Measurements from ENCODE around the gene ARHGAP45.
"Not testable (repeated sequence)": the region's sequence is repeated elsewhere in the genome, so short reads cannot be mapped to it uniquely, and the experiment has no call there.

ARHGAP45 gene, protein sequence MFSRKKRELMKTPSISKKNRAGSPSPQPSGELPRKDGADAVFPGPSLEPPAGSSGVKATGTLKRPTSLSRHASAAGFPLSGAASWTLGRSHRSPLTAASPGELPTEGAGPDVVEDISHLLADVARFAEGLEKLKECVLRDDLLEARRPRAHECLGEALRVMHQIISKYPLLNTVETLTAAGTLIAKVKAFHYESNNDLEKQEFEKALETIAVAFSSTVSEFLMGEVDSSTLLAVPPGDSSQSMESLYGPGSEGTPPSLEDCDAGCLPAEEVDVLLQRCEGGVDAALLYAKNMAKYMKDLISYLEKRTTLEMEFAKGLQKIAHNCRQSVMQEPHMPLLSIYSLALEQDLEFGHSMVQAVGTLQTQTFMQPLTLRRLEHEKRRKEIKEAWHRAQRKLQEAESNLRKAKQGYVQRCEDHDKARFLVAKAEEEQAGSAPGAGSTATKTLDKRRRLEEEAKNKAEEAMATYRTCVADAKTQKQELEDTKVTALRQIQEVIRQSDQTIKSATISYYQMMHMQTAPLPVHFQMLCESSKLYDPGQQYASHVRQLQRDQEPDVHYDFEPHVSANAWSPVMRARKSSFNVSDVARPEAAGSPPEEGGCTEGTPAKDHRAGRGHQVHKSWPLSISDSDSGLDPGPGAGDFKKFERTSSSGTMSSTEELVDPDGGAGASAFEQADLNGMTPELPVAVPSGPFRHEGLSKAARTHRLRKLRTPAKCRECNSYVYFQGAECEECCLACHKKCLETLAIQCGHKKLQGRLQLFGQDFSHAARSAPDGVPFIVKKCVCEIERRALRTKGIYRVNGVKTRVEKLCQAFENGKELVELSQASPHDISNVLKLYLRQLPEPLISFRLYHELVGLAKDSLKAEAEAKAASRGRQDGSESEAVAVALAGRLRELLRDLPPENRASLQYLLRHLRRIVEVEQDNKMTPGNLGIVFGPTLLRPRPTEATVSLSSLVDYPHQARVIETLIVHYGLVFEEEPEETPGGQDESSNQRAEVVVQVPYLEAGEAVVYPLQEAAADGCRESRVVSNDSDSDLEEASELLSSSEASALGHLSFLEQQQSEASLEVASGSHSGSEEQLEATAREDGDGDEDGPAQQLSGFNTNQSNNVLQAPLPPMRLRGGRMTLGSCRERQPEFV

DNA sequence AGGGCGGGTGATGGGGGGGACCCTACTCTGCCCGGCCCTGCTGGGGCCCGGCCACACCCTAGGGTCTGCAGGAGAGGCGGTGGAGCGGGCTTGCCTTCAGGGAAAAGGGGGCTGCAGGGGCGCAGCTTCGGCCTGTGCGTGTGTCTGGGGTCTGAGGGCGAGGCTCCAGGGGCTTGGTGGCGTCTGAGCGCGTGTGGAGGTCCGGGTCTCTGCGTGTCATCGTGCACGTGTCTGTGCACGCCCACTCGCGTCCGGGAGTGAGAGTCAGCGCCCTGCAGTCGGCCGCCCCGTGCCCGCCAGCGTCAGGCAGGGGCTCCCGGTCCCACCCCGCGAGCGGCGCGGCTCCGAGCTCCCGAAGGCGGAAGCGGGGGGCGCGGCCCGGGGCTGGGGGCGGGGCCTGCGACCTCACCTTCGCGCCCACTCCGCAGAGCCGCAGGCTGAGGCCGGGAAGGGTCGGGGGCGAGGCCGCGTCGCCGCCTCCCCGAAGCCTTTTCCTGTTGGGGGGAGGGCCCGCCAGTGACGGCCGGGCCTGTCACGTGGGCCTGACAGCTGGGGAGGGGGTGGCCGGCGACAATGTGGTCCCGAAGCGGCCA, at the start of gene ARHGAP45:
TSS of gene ARHGAP45 (plus strand) at position 420 of the 593 bp plus-strand sequence. CDS start 239 bp downstream, outside the sequence.
- DNase-seq = no peak

DNA sequence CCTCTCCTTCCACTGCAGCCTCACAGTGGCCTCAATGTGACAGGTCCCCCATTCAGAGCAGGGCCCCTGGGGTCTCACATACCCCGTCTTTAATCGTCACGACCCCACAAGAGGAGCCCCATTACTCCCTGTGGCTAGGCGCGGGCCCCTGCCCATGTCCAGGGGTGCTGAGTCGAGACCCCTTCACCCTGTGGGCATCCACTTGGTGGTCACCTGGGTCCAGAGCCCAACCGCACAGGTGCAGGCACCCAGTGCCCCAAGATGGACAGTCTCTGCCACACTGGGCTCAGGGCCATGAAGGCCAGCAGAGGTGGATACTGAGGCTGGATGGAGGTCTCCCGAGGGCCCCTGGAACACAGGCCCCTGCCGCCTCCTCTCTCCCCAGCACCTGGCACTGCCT, 49.1 kb upstream of the ARHGAP45 start:
- DNase-seq = no peak

DNA sequence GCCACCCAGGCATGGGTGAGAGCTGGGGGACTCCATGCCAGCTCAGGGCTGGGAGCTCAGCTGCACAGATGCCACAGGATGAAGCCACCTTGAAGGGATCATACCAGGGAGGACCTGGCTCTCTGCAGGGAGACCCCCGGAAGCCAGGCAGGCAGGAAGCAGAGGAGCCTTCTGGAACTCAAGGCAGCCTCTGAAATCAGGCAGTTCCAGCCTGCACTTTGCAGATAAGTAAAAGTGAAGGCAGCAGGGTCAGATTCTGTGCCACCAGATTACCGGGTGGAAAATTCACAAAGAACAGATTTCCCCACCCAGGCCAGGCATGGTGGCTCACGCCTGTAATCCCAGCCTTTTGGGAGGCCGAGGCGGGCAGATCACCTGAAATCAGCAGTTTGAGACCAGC, 48.6 kb upstream of the ARHGAP45 start:
- DNase-seq = no peak

DNA sequence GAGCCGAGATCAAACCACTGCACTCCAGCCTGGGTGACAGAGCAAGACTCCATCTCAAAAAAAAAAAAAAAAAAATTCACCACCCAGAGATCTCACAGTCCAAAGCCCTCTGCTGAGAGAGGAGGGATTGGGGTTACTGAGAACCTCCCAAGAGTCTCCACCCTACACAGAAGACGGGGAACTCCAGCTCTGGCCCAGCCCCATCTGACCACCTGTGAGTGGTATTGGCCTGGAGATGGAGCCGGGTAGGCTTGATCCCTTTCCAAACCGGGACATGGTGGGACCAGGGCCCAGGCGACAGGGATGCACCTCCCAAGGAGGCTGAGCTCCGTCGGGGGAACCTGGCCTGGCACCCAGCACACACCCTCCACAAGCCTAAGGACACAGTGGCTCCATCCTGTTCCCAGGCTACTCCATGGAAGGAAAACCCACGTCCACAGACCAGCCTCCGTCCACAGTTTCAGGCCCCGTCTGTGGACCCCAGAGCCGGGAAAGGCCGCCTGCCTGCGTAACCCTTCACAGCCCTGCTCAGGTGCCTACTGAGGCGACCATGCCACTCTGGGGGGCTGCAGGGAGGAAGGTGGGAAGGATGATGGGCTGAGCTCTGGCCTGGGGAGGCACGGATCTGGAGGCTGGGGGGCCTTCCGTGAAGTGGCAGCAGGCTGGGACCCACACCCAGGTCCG, 47.9 kb upstream of the ARHGAP45 start:
- DNase-seq = no peak

DNA sequence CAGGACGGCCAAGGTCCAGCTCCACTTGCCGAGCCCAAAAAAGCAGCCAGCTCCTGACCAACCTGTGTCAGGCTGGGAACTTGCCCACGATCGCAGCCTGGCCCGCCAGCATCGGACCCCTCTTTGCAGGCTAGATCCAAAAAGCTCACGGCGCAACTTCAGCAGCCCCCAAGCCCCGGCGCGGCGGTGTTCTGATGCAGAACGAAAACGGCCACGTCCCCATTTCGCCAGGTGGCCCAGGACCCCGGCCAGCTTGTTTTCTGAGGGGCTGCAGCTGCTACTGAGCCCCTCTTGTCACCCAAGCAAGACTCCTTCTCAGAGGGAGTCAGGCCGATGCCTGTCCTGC, 47.4 kb upstream of the ARHGAP45 start:
- no peak for DNase-seq

DNA sequence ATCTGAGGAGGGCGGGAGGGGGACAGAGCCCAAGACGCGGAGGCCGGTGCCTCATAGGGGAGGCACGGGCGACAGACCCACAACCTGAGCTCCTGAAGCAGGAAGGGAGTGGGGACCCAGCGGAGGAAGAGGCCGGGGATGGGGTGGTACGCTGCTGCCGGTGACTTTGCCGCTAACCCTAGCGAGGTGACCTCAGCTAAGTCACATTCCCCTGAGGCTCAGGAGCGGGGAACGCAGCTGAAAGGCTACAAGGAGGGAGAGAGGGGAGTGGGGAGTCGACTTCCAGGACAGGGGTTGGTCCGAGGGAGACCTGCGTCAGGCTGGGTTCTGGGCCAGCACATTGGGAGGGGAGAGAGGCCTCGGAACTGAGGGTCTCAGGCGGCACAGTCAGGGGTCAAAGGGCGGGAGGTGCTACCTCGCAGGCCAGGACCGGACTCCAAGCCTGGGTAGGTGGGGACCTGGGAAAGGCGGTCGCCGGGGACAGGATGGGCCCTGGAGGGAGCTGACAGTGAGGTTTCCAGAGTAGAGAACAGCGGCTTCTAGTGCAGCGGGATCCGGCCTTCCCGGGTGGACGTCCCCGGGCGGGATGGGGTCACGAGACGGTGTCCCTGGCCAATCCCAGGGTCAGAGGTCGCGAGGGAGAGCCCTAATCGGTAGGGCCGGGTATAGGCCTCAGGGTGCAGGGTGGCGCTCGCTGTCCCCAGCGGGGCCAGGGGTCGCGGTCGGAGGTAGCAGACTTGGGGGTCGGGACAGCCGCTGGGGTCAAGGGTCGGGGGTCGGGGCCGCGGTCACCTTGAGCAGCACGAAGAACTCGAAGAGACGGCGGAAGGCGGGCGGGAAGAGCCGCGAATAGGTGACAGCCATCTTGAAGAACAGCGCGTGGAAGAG, 46.7 kb upstream of the ARHGAP45 start:
- DNase-seq = no peak

DNA sequence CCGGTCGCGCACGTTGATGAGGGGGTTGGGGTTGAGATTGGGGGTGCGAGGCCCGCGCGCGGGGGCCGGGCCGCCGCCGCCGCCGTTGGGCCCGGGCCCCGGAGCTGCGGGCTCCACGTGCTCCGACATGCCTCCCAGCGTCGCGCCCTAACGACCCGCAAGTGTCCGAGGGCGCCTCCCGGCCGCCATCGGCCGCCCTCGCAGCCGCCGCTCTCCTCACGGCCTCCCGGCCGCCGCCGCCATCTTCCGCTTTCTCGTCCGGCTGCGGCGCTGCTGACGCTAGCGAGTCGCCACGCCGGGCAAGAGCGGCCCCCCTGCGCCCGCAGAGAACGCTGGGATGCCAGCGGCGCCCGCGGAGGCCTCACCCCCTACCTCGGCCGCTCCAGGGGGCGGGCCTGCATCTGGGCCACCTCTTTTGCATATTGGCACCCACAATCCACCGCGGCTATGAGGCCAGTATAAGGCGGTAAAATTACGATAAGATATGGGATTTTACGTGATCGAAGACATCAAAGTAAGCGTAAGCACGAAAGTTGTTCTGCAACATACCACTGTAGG, 46.0 kb upstream of the ARHGAP45 start, which contains the start of gene TMEM259:
TSS of gene TMEM259 (minus strand) at position 256 of the 558 bp plus-strand sequence. CDS start at position 129, 127 bp downstream.
- peak; percentile 96 for DNase-seq

DNA sequence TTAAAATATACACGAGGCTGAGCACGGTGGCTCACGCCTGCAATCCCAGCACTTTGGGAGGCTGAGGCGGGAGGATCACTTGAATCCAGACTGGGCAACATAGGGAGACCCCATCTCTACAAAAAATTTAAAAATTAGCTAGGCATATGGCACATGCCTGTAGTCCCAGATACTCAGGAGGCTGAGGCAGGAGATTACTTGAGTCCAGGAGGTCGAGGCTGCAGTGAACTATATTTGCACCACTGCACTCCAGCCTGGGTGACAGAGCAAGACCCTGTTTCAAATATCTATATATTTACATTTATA, 43.1 kb upstream of the ARHGAP45 start:
- DNase-seq = not testable (repeated sequence)

DNA sequence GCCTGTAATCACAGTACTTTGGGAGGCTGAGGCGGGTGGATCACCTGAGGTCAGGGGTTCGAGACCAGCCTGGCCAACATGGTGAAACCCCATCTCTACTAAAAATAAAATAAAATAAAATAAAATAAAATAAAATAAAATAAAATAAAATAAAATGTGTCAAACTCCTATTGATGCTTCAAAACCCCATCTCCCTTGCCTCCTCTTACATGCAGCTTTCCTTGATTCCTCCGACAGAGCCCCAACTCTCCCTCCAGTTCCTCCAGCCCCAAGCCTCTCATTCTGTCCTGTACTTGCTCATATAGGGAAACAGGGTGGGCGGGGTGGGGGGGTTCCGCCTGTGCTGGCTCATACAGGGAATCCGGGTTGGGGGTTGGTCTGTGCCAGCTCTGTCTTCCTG, 41.9 kb upstream of the ARHGAP45 start:
- not testable (repeated sequence) for DNase-seq

DNA sequence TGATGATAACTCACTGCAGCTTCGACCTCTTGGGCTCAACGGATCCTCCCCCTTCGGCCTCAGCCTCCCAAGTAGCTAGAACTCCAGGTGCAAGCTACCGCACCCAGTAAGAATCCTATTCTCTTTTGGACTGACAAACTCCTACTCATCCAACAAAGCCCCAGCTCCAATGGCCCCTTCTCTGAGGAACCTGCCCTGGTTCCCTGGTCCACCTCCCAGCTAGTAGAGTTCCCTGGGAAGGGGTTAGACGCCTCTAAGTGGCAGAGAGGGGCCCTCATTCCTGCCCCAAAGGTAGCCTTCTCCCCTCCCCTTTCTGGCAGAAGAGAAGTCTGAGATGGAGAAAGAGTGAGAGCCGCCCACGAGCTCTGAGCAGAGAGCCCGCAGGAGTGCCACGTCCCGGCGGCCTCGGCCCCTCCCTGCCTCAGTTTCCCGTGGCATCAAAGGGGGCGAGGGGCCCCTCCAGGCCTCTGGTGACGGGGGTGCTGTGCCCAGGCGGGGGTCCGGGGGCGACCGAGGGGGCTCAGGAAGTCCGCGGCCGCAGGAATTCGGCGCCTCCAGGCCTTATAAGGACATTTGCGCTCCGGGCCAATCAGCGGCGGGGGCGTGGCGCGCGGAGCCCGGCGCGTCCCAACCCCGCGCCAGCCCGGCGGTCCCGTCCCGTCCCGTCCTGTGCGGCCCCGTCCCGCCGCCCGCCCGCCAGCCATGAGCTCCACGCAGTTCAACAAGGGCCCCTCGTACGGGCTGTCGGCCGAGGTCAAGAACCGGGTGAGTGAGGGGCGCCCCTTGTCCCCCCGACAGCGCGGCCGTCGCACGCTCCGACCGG, 40.8 kb upstream of the ARHGAP45 start, which contains the start of gene CNN2:
TSS of gene CNN2 (plus strand) at position 649 of the 823 bp plus-strand sequence. CDS start at position 703, 54 bp downstream.
- peak; percentile 45 for DNase-seq

DNA sequence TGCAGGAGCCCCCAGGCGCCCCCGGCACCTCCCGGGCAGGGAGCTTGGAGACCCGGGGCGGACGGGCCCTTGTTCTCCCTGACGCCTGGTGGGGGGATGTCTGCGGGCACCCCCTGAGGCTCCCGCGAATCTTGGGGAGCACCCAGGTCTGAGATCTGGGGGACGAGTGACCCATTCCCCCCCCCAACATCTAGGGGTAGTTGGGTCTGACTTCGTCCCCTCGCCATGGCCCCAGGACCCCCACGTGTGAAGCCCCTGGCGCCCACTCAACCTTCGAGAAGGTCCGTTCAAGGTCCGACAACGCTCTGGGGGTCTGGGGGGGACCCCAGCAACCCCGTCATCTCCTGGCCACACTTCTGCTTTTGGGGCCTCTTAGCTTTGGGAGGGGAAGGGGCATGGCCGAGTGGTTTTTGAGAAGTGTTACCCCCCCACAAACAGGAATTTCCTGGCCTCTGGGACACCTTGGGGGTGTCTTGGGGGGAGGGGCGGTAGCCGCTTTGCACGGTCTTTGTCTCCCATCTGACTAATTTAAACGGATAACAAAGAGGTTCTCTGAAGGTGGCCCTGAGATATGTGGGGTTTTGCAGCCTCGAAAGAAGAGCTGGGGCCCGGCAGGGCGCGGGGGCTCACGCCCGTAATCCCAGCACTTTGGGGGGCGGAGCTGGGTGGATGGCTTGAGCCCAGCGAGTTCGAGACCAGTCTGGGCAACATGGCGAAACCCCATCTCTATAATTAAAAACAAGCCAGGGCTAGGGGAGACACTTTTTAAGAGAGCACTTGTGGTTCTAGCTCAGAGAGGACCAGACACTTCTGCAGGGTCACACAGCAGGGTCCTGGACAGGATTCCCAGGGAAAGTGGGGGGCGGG, 40.0 kb upstream of the ARHGAP45 start:
- no peak for DNase-seq

DNA sequence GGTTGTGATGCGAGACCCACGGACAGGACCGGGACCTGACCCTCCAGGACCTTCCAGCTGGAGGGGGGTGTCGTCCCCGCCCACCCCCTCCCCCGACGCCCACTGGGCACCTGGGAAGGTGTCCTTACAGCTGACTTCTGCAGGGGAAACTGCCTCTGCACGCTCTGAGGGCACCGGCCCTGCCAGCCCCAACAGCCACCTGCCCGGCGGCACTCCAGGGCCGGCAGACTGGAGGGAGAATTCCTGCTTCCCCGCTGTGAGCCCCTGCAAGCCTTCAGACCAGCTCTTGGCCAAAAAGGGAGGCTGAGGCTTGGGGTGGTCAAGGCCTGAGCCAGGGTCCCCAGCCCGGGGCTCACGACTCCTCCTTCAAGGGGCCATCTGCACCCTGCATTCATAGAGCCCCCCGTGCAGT, 39.3 kb upstream of the ARHGAP45 start:
- no peak for DNase-seq

DNA sequence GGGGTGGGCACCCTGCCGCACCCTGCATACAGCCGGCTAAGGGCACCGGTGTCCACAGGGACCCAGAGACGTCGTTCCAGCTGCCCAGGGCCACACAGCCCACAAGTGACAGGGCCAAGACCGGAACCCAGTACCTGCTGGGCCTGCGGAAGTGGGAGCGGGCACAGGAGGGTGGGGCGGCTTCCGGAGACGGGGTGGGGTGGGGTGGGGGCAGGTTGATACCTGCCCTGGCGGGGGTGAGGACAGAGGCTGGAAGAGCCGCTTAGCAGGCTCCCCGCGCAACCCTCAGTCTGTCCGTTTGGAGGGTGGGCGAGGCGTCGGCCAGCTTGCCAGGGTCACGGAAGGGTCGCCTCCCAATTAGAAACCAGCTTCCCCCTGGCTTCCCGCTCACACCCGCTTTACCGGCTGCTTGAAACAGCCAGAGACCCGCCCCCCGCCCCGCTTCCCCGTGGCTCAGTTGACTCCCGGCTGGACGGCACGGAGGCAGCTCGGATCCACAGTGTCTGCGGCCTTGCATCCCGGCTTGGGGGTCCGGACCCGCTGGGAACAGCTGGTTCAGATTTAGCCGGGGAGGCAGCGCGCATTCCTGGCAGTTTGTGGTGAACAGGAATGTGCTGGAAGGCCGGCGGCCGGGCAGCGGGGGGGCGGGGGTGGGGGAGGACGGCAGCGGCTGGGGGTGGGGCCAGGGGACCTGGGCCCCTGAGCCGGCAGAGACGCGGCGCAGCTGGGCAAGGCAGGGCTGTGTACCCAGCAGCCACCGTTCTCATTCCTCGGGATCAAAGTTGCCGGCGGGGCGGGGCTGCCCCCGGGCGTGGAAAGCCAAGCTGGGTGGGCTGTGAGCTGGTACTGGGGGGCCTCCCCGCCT, 38.7 kb upstream of the ARHGAP45 start:
- peak; percentile 37 for DNase-seq

DNA sequence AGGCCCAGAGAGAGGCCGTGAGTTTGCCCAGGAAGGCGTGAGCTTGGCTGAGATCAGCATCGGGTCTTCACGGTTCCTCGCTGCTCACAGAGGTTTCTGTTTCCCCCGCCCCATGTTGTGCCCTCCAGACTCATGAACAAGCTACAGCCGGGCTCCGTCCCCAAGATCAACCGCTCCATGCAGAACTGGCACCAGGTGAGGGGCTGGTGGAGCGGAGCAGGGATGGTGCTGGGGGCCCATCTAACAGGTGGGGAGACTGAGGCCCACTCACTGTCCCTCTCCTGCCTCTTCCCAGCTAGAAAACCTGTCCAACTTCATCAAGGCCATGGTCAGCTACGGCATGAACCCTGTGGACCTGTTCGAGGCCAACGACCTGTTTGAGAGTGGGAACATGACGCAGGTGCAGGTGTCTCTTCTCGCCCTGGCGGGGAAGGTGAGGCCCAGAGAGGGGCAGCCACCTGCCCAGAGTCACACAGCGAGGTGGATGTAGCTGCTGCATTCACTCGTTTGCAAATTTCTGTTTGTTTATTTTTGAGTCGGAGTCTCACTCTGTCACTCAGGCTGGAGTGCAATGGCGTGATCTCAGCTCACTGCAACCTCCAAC, 34.6 kb upstream of the ARHGAP45 start:
- no peak for DNase-seq

DNA sequence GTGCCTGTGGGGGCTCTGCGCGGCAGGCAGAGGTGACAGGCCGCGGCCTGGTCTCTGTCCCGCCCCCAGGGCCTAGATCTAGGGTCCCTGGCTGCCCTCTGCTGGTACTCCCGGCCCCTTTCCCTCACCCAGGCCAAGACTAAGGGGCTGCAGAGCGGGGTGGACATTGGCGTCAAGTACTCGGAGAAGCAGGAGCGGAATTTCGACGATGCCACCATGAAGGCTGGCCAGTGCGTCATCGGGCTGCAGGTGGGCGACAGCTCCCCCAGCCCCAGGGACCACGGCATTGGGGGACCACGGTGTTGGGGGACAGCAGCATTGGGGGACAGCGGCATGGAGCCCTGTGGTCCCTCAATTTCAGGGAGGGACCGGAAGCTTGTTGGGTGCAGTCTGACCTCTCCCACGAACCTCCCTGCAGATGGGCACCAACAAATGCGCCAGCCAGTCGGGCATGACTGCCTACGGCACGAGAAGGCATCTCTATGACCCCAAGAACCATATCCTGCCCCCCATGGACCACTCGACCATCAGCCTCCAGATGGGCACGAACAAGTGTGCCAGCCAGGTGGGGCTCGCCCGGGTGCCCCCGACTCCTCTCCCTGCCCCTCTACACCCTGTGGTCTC, 30.9 kb upstream of the ARHGAP45 start:
- DNase-seq = no peak

DNA sequence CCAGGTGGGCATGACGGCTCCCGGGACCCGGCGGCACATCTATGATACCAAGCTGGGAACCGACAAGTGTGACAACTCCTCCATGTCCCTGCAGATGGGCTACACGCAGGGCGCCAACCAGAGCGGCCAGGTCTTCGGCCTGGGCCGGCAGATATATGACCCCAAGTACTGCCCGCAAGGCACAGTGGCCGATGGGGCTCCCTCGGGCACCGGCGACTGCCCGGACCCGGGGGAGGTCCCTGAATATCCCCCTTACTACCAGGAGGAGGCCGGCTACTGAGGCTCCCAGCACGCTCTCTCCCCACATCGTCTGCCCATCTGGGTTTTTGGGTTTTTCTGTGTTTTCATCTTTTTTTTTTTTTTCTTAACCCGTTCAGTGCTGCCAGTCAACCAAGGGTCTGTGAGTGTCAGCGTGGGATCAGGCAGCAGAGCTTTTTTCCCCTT, 29.3 kb upstream of the ARHGAP45 start:
- no peak for DNase-seq
